A549 treated with DMSO at 1 μM for 4 hours (cell line): ENCODE data around the gene KCNK2. TPM values are rescaled to one million over a fixed set of nuclear protein-coding genes. Genes with fewer than 3 reads are reported as not detected.

Experiments used
- total RNA-seq: library from RNA; stranded (reverse); fragments of 200-300 nt; extraction: Qiagen RNA extraction; gene quantifications from 5 replicates; pipeline ENCODE4 v1.2.3, GENCODE V29; 2022; ENCODE audit warnings: low read depth

The KCNK2 gene
- 0.11 to 0.28 TPM (median 0.22 TPM) in 3 of 5 replicates, not detected in the others for total RNA-seq

GRCh38 chr1:215082532-215083382 is at the start of gene KCNK2:
Gene KCNK2 (plus strand): TSS chr1:215082737. CDS start chr1:215083386, 649 bp downstream.

